Measurements from ENCODE around the gene RASAL1.

RASAL1 gene, protein sequence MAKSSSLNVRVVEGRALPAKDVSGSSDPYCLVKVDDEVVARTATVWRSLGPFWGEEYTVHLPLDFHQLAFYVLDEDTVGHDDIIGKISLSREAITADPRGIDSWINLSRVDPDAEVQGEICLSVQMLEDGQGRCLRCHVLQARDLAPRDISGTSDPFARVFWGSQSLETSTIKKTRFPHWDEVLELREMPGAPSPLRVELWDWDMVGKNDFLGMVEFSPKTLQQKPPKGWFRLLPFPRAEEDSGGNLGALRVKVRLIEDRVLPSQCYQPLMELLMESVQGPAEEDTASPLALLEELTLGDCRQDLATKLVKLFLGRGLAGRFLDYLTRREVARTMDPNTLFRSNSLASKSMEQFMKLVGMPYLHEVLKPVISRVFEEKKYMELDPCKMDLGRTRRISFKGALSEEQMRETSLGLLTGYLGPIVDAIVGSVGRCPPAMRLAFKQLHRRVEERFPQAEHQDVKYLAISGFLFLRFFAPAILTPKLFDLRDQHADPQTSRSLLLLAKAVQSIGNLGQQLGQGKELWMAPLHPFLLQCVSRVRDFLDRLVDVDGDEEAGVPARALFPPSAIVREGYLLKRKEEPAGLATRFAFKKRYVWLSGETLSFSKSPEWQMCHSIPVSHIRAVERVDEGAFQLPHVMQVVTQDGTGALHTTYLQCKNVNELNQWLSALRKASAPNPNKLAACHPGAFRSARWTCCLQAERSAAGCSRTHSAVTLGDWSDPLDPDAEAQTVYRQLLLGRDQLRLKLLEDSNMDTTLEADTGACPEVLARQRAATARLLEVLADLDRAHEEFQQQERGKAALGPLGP

DNA sequence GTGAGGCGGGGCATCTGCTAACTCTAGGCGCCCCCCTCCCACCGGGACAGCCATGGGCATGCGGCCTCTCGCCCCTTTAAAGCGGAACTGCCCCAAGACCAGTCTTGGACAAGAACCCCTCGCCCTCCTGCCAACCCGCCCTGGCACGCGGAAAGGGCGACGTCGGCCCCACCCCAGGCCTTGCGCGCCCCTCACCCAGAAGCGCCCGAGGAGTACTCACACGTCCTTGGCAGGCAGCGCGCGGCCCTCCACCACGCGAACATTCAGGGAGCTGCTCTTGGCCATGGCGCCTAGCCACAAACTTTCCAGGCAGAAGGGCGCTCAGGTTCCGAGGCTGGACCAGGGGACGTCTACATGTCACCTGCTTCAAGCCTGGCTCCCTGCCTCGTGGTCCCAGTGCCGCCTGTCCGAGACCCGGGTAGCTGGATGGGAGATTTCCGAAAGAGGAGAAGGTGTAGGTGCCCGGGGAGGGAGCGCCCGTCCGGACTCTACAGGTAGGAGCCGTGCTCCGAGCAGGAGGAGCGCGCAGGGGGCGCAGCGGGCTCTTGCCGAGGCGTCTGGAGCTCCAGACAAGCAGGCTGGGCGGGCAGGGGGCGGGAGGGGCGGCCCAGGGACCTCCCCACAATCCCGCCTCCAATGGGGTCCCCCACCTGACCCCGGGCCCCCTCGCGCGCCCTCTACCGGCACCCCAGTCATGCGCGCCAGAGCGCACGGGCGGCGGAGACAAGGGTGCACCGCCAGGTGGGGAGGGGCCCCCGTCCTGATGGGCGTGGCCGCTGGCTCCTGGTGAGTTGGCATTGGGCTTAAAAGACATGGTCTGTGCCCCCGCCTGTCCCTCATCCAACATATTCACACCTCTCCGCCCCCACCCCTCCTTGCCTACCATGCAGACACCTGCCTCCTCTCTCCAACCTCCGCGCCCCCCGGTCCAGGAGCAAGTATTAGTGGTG, at the start of gene RASAL1:
RASAL1 (minus strand) TSS at position 584 of the 950 bp plus-strand sequence; CDS start at position 285, 299 bp downstream.
- intact Hi-C loops (cut with DNase I), result no loop called here
- DNase-seq, result peak in 9 of 10 donors; percentile 50 to 95 (median 72)

DNA sequence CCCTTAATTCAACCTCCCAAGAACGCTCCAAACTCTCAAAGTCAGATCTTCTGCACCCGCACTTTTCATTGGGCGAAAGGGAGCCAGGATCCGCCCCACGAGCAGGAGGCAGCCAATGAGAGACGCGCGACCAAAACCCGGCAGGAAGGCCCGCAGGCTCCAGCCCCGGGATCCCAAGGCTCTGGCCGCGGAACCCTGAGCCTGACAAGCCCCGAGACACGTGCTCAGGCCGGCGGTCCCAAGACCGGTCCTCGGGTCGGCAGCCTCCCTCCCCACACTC, 49.3 kb upstream of the RASAL1 start:
- intact Hi-C loops (cut with DNase I), result no loop called here
- peak; percentile 76 to 97 (median 86) for DNase-seq

DNA sequence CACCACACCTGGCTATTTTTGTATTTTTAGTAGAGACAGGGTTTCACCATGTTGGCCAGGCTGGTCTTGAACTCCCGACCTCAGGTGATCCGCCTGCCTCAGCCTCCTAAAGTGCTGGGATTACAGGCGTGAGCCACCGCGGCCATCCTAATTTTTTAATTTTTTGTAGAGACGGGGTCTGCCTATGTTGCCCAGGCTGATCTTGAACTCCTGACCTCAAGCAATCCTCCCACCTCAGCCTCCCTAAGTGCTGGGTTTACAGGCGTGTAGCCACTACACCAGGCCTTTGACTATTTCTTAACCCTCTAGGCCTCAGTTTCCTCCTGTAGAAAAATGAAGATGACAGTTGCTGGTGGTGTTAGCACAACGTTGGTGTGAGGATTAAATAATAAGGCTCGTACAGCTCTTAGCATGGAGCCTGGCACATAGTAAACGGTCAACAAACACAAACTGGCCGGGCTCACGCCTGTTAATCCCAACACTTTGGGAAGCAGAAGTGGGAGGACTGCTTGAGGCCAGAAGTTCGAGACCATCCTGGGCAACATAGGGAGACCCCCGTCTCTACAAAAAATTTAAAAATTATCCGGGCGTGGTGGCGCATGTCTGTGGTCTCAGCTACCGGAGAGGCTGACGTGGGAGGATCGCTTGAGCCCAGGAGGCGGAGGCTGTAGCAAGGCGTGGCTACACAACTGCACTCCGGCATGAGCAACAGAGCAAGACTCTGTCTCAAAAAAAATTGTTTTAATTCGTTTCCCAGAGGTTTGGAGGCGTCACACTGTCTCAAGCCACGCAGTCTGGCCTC, 48.7 kb upstream of the RASAL1 start:
- intact Hi-C loops (cut with DNase I), result no loop called here
- no peak for DNase-seq

DNA sequence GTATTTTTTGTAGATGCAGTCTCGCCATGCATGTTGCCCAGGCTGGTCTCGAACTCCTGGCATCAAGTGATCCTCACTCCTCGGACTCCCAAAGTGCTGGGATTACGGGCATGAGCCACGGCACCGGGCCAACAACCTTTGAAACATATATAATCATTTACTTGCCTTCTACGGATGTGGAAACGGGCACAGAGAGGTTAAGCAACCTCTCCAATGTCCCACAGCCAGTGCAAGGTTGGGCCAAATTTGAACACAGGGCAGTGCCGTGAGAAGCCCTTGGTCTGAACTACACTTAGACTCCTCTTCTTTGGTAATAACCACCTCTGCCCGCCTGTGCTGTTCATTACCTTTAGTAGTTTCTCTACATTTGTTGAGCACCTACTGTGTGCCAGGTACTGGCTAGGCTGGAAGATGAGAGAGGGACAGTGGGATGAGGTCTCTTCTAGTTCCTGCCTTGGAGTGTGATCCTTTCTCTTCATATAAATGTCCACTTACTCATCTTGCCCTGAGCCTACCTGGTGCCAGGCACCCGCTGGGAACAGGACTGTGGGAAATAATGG, 47.5 kb upstream of the RASAL1 start:
- intact Hi-C loops (cut with DNase I), result no loop called here
- no peak for DNase-seq

DNA sequence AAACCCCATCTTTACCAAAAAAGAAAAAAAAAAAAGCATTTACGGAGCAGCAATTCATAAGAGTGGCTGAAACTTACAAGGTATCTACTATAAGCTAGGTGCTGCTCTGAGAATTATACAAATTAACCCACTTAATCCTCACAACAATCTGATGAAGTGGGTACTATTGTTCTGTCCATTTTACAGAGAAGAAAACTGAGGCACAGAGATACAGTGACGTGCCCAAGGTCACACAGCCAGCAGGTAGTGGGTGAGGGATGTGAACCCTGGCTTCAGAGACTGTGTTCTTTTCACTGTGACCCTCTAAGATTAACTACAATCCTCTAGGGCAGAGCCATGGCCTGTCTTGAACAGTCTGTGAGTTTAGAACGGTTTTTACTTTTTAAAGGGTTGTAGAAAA, 46.4 kb upstream of the RASAL1 start:
- intact Hi-C loops (cut with DNase I), result no loop called here
- DNase-seq, result no peak

DNA sequence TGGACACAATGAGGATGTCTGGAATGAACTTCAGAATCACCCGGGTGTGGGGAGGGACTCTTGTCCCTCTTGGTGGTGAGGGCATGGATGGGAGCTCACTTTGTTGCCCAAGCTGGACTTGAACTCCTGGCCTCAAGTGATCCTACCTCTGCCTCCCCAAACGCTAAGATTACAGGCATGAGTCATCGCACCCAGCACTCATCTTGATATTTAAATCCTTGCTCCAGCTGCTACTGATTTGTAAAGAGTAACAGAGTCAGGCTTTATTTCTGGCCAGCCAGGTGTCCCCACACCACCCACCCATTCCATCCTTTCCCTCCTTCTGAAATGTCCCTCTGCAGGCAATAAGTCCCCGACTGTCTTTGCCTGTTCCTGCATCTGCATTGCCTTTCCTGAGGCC, 44.8 kb upstream of the RASAL1 start:
- DNase-seq, result no peak
- intact Hi-C loops (cut with DNase I), result no loop called here

DNA sequence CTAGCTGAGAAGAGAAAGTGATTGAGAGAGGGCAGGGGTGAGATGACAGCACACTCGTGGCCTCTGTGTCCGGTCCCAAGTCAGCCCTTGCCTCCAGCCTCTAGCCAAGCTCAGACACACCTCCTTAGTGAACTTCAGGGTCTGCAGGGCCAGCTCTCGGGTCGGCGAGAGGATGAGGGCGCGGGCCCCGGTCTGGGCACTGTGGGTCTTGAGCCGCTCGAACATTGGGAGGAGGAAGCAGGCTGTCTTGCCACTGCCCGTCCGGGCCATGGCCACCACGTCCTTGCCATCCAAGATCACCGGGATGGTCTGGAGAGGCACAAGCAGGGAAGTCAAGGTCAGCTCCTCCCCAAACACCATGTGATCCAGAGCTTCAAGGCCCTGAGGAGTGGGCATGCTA, 43.5 kb upstream of the RASAL1 start:
- intact Hi-C loops (cut with DNase I), result no loop called here
- DNase-seq, result no peak

DNA sequence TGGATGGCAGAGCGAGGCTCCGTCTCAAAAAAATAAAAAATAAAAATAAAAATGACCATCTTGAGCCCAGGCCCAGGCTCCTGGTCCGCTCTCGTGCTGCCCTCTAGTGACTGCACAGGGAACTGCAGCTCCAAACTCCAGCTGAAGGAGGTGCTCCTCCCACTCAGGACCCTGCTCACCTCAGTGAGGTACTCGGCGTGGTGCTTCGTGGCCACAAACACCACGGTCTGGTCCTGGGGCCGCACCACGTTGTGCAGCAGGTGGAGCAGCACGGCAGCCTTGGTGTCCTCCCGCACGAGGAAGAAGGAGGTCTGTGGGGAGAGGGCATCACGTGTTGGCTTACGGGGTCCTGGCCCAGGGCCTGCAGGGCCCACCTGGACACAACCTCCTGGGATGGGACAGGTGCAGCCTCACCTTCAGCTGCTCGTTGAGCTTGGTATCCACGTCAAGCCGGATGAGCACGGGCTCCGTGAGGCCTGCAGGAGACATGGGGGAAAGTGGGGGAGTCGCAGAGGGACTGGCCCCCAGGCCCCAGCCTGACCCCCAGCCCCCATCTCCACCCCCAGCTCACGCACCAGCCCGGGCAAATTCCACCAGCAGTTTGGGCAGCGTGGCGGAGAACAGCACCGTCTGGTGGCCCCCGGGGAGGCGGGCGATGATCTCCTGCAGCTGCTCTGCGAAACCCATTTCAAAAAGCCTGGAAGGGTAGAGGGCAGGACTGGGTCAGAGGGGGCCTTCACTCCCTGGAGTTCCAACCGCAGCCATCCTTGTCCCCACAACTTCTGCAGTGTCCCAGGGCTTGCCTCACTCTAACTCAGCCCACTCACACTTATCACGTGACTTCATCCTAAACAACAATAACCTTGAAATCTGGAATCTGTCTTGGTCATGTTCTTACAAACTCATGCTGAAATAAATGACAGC, 39.2 kb upstream of the RASAL1 start:
- intact Hi-C loops (cut with DNase I), result loop anchor here (1.0 to 5.0 kb wide), 2 partner anchors 126 to 182 kb away; no protein-coding TSS in a partner anchor
- peak; percentile 65 to 96 (median 86) for DNase-seq

DNA sequence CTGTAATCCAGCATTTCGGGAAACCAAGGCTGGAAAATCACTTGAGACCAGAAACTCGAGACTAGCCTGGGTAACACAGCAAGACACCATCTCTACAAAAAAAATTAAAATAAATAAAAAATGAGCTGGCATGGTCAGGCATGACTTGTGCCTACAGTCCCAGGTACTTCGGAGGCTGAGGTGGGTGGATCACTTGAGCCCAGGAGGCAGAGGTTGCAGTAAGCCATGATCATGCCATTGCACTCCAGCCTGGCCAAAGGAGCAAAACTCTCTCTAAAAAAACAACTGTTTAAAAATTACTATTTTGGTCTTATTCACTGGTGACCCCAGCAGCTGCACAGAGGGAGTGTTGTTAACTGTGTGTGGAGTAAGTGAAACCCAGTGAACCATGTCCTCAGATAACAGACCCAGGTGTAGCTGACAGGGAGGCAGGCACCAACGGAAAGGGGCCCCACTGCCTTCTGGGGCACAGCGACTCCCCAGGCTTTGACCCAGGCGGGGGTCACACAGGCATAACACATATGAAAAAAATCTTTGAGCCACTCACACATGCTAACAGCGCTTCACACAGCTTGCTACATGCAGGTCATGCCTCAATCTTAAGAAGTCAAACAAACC, 37.6 kb upstream of the RASAL1 start:
- DNase-seq, result no peak

DNA sequence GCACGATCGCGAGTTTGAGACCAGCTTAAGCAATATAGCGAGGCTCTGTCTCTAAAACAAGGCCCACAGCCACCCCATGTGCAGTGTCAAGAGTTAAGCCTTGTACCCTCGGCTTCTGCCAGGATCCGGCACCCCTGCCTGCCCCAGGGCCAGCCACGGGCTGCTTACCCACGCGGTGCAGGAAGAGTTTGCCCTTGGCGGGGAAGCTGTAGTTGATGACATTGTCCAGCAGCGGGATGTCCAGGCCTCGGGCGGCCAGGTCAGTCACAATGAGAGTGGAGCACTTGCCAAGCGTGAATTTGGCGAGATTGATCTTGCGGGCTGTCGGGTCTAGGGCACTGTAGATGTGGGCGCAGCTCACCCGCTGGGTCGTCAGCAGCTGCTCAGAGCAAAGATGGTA, 36.6 kb upstream of the RASAL1 start:
- intact Hi-C loops (cut with DNase I), result loop anchor here (5.0 kb wide), 1 partner anchor 180 kb away; no protein-coding TSS in a partner anchor
- DNase-seq, result no peak

More for the DNA sequence above, 37.6 kb upstream of the RASAL1 start:
- intact Hi-C loops (cut with DNase I), result loop anchor here (5.0 kb wide), 1 partner anchor 181 kb away; no protein-coding TSS in a partner anchor

DNA sequence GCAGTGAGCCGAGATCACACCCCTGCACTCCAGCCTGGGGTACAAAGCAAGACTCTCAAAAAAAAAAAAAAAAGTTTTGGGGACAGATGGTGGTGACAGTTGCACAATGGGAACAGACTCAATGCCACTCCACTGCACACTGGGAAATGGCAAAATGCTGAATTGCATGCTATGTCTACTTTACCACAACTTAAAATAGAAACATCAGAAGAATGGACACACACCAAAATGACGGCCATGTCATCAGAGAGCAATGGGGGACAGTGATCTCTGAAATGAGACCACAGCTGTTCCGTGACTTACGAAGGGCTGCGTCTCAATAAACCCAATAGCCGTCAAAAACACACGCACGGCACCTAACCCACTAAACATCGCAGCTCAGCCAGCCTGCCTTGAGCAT, 36.0 kb upstream of the RASAL1 start:
- intact Hi-C loops (cut with DNase I), result loop anchor here (5.0 kb wide), 1 partner anchor 179 kb away; no protein-coding TSS in a partner anchor
- DNase-seq, result no peak

DNA sequence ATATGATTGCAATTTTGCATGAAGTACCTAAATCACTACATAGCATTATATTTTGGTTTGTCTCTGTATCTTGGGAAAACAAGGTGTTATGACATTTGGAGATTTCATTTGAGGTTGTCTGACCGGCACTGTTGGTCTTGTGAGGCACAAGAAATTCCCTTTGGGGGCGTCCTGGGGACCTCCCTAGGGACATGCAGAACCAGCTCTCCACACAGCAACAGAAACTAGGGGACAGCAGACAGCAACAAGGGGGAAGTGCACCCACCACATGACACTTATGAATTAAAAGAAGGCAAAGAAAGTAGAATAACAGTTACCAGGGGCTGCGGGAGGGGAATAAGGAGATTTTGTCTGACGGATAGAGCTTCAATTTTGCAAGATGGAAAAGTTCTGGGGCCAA, 35.4 kb upstream of the RASAL1 start:
- no peak for DNase-seq
- intact Hi-C loops (cut with DNase I), result loop anchor here (5.0 kb wide), 1 partner anchor 179 kb away; no protein-coding TSS in a partner anchor

DNA sequence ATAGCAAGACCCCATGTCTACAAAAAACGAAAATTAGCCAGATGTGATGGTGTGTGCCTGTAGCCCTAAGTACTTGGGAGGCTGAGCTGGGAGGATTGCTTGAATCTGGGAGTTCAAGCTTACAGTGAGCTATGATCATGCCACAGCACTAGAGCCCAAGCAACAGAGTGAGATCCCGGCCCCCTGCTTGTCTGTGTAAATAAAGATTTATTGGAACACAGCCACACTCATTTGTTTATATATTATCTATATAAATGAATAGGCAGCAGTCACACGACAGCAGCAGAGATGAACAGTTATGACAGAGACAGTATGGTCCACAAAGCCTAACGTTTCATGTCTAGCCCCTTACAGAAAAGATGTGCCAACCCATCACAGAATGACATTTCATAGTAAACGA, 34.9 kb upstream of the RASAL1 start:
- peak in 1 of 10 donors; percentile 1 for DNase-seq
- intact Hi-C loops (cut with DNase I), result loop anchor here (5.0 kb wide), 1 partner anchor 178 kb away; no protein-coding TSS in a partner anchor

DNA sequence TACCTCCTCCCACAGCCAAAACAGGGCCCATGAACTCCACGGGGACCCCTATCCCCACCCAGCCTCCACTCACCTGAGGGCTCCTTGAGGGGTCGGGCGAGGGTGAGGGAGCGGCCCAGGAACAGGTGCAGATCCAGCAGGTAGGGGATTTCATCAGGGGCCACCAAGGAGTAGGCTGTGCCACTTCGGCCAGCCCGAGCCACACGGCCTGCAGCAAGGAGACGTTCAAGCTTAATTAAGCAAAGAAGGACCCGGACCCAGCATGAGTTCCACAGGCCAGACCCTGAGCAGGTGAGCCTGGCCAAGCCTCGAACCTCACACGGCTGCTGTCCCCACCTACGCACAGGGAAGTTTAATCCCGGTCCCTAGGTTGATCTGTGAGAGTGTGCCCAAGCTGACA, 34.1 kb upstream of the RASAL1 start:
- no peak for DNase-seq
- intact Hi-C loops (cut with DNase I), result loop anchor here (5.0 kb wide), 1 partner anchor 177 kb away; no protein-coding TSS in a partner anchor

DNA sequence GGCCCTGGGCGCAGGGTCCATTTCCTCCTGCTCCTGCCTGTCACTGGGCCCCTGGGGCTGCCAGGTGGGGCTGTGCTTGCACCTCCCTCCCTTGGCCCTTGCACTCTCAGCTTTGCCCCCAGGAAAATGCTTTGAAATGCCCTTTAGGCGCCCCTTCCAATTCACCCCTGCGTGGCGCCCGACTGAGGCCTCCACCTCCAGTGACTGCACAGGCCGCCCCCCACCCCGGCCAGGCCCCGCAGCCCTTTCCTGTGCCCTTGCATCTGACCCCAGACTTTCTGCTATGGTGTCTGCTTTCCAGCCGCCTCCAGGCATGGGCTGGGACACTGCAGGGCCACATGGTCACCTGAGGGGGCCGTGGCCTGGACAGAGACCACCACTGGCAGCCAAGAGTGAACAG, 32.3 kb upstream of the RASAL1 start:
- intact Hi-C loops (cut with DNase I), result no loop called here

DNA sequence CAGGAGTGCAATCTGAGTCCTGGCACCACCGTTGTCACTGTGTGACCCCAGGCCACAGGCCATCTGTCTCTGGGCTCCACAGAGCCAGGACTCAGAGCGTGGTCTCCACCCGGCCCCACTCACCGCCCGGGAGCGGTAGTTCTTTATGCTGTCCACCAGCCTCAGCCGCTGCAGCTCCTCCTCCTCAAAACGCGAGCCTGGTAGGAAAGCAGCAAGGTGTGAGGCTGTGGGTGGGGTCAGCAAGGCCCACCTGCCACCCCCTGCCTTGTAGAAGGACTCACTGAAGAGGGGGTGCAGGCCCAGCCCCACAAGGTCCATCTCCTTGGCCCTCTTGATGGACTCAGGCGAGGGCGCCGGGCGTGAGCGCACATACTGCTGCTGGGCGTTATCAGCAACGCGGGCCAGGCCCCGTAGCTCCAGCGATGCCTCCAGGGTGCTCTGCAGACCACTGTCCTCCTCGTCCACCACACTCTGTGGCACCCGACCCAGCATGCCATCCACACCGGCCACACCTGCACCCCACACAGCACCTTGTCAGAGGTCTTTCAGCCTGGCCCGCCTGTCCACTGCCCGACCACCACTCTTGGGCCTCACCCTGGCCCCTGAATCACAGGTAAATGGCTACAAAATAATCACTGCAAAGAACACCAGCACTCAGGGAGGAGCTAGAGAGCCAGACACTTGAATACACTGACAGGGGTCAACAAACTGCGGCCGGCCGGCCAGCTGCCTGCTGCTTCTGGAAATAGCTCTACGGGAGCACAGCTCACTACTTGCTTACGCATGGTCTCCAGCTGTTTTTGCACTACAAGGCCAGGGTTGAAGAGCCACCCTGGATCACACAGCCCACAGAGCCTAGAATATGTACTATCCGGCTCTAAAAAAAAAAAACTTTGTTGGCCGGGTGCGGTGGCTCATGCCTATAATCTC, 30.2 kb upstream of the RASAL1 start:
- intact Hi-C loops (cut with DNase I), result no loop called here
- no peak for DNase-seq

More for the DNA sequence above, 32.3 kb upstream of the RASAL1 start:
- no peak for DNase-seq
